HFF-Myc (cell line): ENCODE data around the gene RAC3.

ENCODE experiments used
- DNase-seq: peaks from one replicate; pipeline ENCODE4 v3.0.0-alpha.2; 2011; ENCODE audit warnings: low read depth; ENCODE audit errors: extremely low read depth
- H3K4me3 ChIP-seq: replicated peaks from 2 replicates; pipeline ENCODE4 v1.5.1; 2011; ENCODE audit warnings: low read depth, mild to moderate bottlenecking, control low read depth, low read length
- TF ChIP-seq, protein P1 (sequence below): IDR thresholded peaks from 2 replicates; pipeline ENCODE4 v1.5.1; 2012; ENCODE audit warnings: mild to moderate bottlenecking, low read depth, low read length, control low read depth; ENCODE audit errors: missing control alignments

RAC3 gene

GRCh38 chr17:82083009-82083408, 51.5 kb downstream of the RAC3 start:
- DNase-seq = no peak
- TF ChIP-seq, protein P1, sequence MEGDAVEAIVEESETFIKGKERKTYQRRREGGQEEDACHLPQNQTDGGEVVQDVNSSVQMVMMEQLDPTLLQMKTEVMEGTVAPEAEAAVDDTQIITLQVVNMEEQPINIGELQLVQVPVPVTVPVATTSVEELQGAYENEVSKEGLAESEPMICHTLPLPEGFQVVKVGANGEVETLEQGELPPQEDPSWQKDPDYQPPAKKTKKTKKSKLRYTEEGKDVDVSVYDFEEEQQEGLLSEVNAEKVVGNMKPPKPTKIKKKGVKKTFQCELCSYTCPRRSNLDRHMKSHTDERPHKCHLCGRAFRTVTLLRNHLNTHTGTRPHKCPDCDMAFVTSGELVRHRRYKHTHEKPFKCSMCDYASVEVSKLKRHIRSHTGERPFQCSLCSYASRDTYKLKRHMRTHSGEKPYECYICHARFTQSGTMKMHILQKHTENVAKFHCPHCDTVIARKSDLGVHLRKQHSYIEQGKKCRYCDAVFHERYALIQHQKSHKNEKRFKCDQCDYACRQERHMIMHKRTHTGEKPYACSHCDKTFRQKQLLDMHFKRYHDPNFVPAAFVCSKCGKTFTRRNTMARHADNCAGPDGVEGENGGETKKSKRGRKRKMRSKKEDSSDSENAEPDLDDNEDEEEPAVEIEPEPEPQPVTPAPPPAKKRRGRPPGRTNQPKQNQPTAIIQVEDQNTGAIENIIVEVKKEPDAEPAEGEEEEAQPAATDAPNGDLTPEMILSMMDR = no peak
- H3K4me3 ChIP-seq = no peak overlapping the region
